HG02938 (cell line): ENCODE results near the gene ZNF385A.
A peak's percentile ranks its signal among the peaks of the same experiment; 100 is the strongest.

Experiments
- ATAC-seq: cut with Tn5 transposase; IDR thresholded peaks from one replicate; pipeline ENCODE4 v1.9.1; 2021; ENCODE audit warnings: mild to moderate bottlenecking, moderate library complexity; ENCODE audit not compliant: unreplicated experiment

Gene ZNF385A

GRCh38 chr12:54376596-54376995 is 7.9 kb downstream of the ZNF385A start:
- no peak for ATAC-seq

- no peak for ATAC-seq
Observed at GRCh38 chr12:54375259-54375579, 9.3 kb downstream of the ZNF385A start.

GRCh38 chr12:54374562-54375258 is 9.8 kb downstream of the ZNF385A start:
- ATAC-seq: no peak

GRCh38 chr12:54373649-54374561 is 10.6 kb downstream of the ZNF385A start:
- ATAC-seq: no peak

GRCh38 chr12:54372113-54372806 is 12.3 kb downstream of the ZNF385A start:
- ATAC-seq: no peak

- ATAC-seq: no peak
Observed at GRCh38 chr12:54371328-54372112, 13.0 kb downstream of the ZNF385A start.

- no peak for ATAC-seq
Observed at GRCh38 chr12:54370171-54370730, 14.3 kb downstream of the ZNF385A start.

GRCh38 chr12:54369597-54370131 is 14.9 kb downstream of the ZNF385A start:
- no peak for ATAC-seq

GRCh38 chr12:54368709-54369596 is 15.6 kb downstream of the ZNF385A start:
- ATAC-seq: peak; percentile 73

GRCh38 chr12:54368025-54368708 is 16.4 kb downstream of the ZNF385A start:
- ATAC-seq: peak; percentile 19

GRCh38 chr12:54364413-54364812 is 20.1 kb downstream of the ZNF385A start, which contains the start of gene GPR84:
Gene GPR84 (minus strand): TSS chr12:54364486. CDS start chr12:54363851, 635 bp downstream.
- ATAC-seq: peak; percentile 44

- no peak for ATAC-seq
Observed at GRCh38 chr12:54363618-54364017, 20.9 kb downstream of the ZNF385A start.

GRCh38 chr12:54363047-54363446 is 21.5 kb downstream of the ZNF385A start:
- ATAC-seq: no peak

GRCh38 chr12:54360717-54361456 is 23.6 kb downstream of the ZNF385A start:
- no peak for ATAC-seq

GRCh38 chr12:54359762-54360351 is 24.7 kb downstream of the ZNF385A start:
- no peak for ATAC-seq

GRCh38 chr12:54358945-54359761 is 25.4 kb downstream of the ZNF385A start:
- ATAC-seq: peak; percentile 99
